ENCODE data around the gene CAMTA1.

GRCh38 chr1:6898974-6899539 lies 113.8 kb downstream of the CAMTA1 start:
- no peak for TF ChIP-seq CTCF (IDR thresholded peaks at IDR 0.05)
- no peak for TF ChIP-seq GATA2 (CRISPR knock-in tag; IDR thresholded peaks at IDR 0.05)
- no peak for TF ChIP-seq JUND (IDR thresholded peaks at IDR 0.05)
- TF ChIP-seq RAD21 (IDR thresholded peaks at IDR 0.05; ENCODE audit: low read length) = no peak
- TF ChIP-seq IRF3 (IDR thresholded peaks at IDR 0.05; ENCODE audit: low read depth, low read length) = no peak
